Tibial nerve (tissue), 4 donors: ENCODE measurements around the gene TRIM38. TPM values are rescaled to one million over a fixed set of nuclear protein-coding genes. Genes with fewer than 3 reads are reported as not detected.
"Not testable (repeated sequence)": the region's sequence is repeated elsewhere in the genome, so short reads cannot be mapped to it uniquely, and the experiment has no call there.

ENCODE experiments used
- DNase-seq, 2 donors: peaks; one replicate each; pipeline ENCODE4 v3.0.0-alpha.2; 2019; ENCODE audit warnings: low spot score in 2 of 2
- H3K27ac ChIP-seq, 4 donors: fragments of 200-600 bp; sonication (generic) in 3 of 4; one replicate each; pipeline ENCODE4 v1.5.1; 2017 to 2019; ENCODE audit warnings: mild to moderate bottlenecking in 1 of 4
- H3K27me3 ChIP-seq, 2 donors: fragments of 200-600 bp; sonication (generic) in 1 of 2; one replicate each; pipeline versions ENCODE4 v1.5.1 to v1.6.0; 2017 to 2019
- H3K36me3 ChIP-seq, 3 donors: fragments of 200-600 bp; sonication (generic); one replicate each; pipeline ENCODE4 v1.5.1; 2018 to 2019
- H3K4me1 ChIP-seq, 4 donors: fragments of 200-600 bp; sonication (generic) in 3 of 4; one replicate each; pipeline ENCODE4 v1.5.1; 2017 to 2019
- H3K4me3 ChIP-seq, 4 donors: fragments of 200-600 bp; sonication (generic) in 3 of 4; one replicate each; pipeline ENCODE4 v1.5.1; 2017 to 2019; ENCODE audit warnings: mild to moderate bottlenecking in 1 of 4, moderate library complexity in 1 of 4
- H3K9me3 ChIP-seq, 4 donors: fragments of 200-600 bp; sonication (generic) in 3 of 4; one replicate each; pipeline ENCODE4 v1.5.1; 2017 to 2019
- CTCF ChIP-seq, 5 experiments: fragments of 200-600 bp in 3 of 5; fragments of 450-650 bp in 2 of 5; sonication (generic) in 3 of 5; IDR thresholded peaks; one replicate each; pipeline ENCODE4 v1.5.1; 2016 to 2019; ENCODE audit warnings: antibody characterized with exemption in 5 of 5, mild to moderate bottlenecking in 3 of 5, moderate library complexity in 2 of 5
- EP300 ChIP-seq, 2 donors: sonication (generic); formaldehyde crosslinking; IDR thresholded peaks; one replicate each; pipeline ENCODE4 v1.6.1; 2017; ENCODE audit warnings: antibody characterized with exemption in 2 of 2, mild to moderate bottlenecking in 1 of 2
- POLR2A ChIP-seq, 2 donors: fragments of 450-650 bp; IDR thresholded peaks; one replicate each; pipeline ENCODE4 v1.6.1; 2017; ENCODE audit warnings: antibody characterized with exemption in 2 of 2, mild to moderate bottlenecking in 2 of 2, moderate library complexity in 2 of 2
- WGBS, 2 donors: methylation state at CpG; one replicate each; pipeline ENCODE4 v1.1.5; 2018; 5-methylcytosine and 5-hydroxymethylcytosine counted together
- total RNA-seq, 4 donors: library from RNA; depleted of rRNA; stranded (reverse); fragments of >200 nt; gene quantifications; one replicate each; pipeline ENCODE4 v1.1.0, GENCODE V29; 2016

Gene TRIM38
- total RNA-seq, 4 donors from 2014 or later = 8.8 to 12.2 (median 9.5) TPM

- DNase-seq = peak; percentile 43 to 45
- TF ChIP-seq POLR2A (IDR thresholded peaks at IDR 0.05) (no peak), EP300 (IDR thresholded peaks at IDR 0.05) (no peak), CTCF (IDR thresholded peaks at IDR 0.05) (no peak)
- Histone ChIP-seq H3K27me3 (no peaks in the 10 kb centered on the region), H3K4me3 (peak overlapping the region; percentile 41 to 70 (median 60)), H3K36me3 (peaks cover 0 to 12% (median 0%) of the 10 kb centered on the region in 3 donors), H3K4me1 (peaks cover 0 to 22% (median 4%) of the 10 kb centered on the region in 4 donors), H3K9me3 (no peaks in the 10 kb centered on the region), H3K27ac (peak overlapping the region; percentile 80 to 94 (median 90))
- WGBS, 2 donors = 2% methylated on average over 22 to 30 of the region's 30 CpGs
These were observed 29.3 kb downstream of the TRIM38 start for GRCh38 chr6:25991785-25992412.

- Histone ChIP-seq H3K27me3 (no peaks in the 10 kb centered on the region), H3K27ac (peak overlapping the region; percentile 80 to 94 (median 90)), H3K4me1 (peaks cover 0 to 22% (median 4%) of the 10 kb centered on the region in 4 donors), H3K36me3 (peaks cover 0 to 8% (median 0%) of the 10 kb centered on the region in 3 donors), H3K4me3 (peak overlapping the region; percentile 41 to 70 (median 60)), H3K9me3 (no peaks in the 10 kb centered on the region)
- TF ChIP-seq CTCF (IDR thresholded peaks at IDR 0.05) = peak; percentile 98 to 100 (median 99)
- peak; percentile 13 to 85 for TF ChIP-seq EP300 (IDR thresholded peaks at IDR 0.05)
- TF ChIP-seq POLR2A (IDR thresholded peaks at IDR 0.05) = peak; percentile 89 to 90
- 2 to 3% methylated on average over 34 to 40 of the region's 52 CpGs for WGBS, 2 donors
- peak; percentile 93 for DNase-seq
These were observed 30.1 kb downstream of the TRIM38 start for GRCh38 chr6:25992413-25993340.

GRCh38 chr6:25993341-25993684 lies 30.7 kb downstream of the TRIM38 start:
- WGBS, 2 donors = 62% methylated on average over 7 of the region's 7 CpGs

DNA sequence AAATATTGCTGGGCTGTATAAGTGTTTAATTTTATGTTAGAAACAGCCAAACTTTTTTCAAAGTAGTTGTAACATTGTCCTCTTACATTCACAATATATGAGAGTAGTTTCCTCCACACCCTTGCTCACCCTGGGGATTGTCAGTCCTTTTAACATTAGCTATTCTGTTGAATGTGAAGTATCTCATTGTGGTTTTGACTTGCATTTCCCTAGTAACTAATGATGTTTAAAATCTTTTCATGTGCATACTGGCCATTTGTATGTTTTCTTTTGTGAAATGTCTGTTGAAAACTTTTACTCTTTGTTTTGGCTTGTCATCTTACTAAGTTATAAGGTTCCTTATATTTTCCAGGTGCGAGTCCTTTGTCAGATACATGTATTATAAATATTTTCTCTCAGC lies 32.9 kb downstream of the TRIM38 start:
- no peak overlapping the region for H3K4me3 ChIP-seq
- no peak for DNase-seq
- 88 to 94% methylated on average over 1 of the region's 1 CpG for WGBS, 2 donors
- no peaks in the 10 kb centered on the region for H3K9me3 ChIP-seq
- H3K4me1 ChIP-seq = peaks cover 0 to 22% (median 4%) of the 10 kb centered on the region in 4 donors
- peaks cover 0 to 20% (median 0%) of the 10 kb centered on the region in 3 donors for H3K36me3 ChIP-seq
- TF ChIP-seq POLR2A (IDR thresholded peaks at IDR 0.05) = no peak
- no peak for TF ChIP-seq CTCF (IDR thresholded peaks at IDR 0.05)
- no peak for TF ChIP-seq EP300 (IDR thresholded peaks at IDR 0.05)
- no peaks in the 10 kb centered on the region for H3K27me3 ChIP-seq
- H3K27ac ChIP-seq = no peak overlapping the region

More at GRCh38 chr6:25993341-25993684, 30.7 kb downstream of the TRIM38 start:
- not testable (repeated sequence) for H3K36me3 ChIP-seq, H3K27me3 ChIP-seq, H3K9me3 ChIP-seq, DNase-seq
- peak overlapping the region; percentile 41 to 70 (median 60) for H3K4me3 ChIP-seq
- peaks cover 0 to 22% (median 4%) of the 10 kb centered on the region in 4 donors for H3K4me1 ChIP-seq
- H3K27ac ChIP-seq = peak overlapping the region; percentile 80 to 94 (median 90)

GRCh38 chr6:25997921-25998320 lies 35.3 kb downstream of the TRIM38 start:
- H3K27me3 ChIP-seq = no peaks in the 10 kb centered on the region
- H3K4me1 ChIP-seq = peaks cover 0 to 16% (median 4%) of the 10 kb centered on the region in 4 donors
- H3K27ac ChIP-seq = no peak overlapping the region
- H3K9me3 ChIP-seq = no peaks in the 10 kb centered on the region
- no peak overlapping the region for H3K4me3 ChIP-seq
- TF ChIP-seq POLR2A (IDR thresholded peaks at IDR 0.05) (no peak), EP300 (IDR thresholded peaks at IDR 0.05) (no peak), CTCF (IDR thresholded peaks at IDR 0.05) (no peak)
- WGBS, 2 donors = 90 to 93% methylated on average over 3 of the region's 3 CpGs
- peaks cover 0 to 29% (median 0%) of the 10 kb centered on the region in 3 donors for H3K36me3 ChIP-seq
- DNase-seq = no peak
